ENCODE data around the gene ZFP36L1. TPM values are rescaled to one million over a fixed set of nuclear protein-coding genes. Genes with fewer than 3 reads are reported as not detected.

ZFP36L1 gene
- total and polyA plus RNA-seq, 10 of the 15 experiments (the other 5 are each of a cell fraction or from before 2014, with no cell fraction given), result 22.0 to 184 (median 66.1) TPM

DNA sequence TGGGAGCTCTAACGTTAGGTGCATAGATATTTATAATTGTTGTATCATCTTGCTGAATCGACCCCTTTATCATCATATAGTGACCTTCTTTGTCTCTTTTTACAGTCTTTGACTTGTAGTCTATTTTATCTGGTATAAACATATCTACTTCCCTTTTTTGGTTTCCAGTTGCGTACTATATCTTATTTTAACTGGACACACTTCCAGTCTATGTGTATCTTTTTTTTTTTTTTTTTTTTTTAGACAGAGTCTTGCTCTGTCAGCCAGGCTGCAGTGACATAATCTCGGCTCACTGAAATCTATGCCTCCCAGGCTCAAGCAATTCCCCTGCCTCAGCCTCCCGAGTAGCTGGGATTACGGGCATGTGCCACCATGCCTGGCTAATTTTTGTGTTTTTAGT is 41.9 kb upstream of the ZFP36L1 start:
- CTCF ChIA-PET, result interaction anchor here (0.6 to 22.6 kb wide), 4 partner anchors 8 to 891 kb away, joined by 3 to 231 read pairs (median 5); no protein-coding TSS in a partner anchor
- no peaks in the 10 kb centered on the region for H3K79me2 ChIP-seq (ENCODE audit: control insufficient read depth, insufficient read depth, low read length)
- no peak overlapping the region for H3K9ac ChIP-seq (ENCODE audit: control insufficient read depth, insufficient read depth, low read length)
- no peaks in the 10 kb centered on the region for H4K20me1 ChIP-seq (ENCODE audit: control insufficient read depth, insufficient read depth)
- intact Hi-C loops (cut with micrococcal nuclease; ENCODE audit: unreplicated experiment), result no loop called here
- TF ChIP-seq PAX5 (IDR thresholded peaks at IDR 0.05; ENCODE audit: borderline replicate concordance, low read depth, low read length), result no peak
- TF ChIP-seq ATF7 (IDR thresholded peaks at IDR 0.05; ENCODE audit: low read depth), result peak; percentile 15; the same call in 1 of the 2 replicates
- 0 out of 2 replicates have a peak, but pooled peaks have one; percentile 24 for TF ChIP-seq ZNF384 (IDR thresholded peaks at IDR 0.05; ENCODE audit: borderline replicate concordance, low read depth, low read length)
- peaks cover 5% of the 10 kb centered on the region; the same call in 2 of the 3 replicates for H3K9me3 ChIP-seq (replicated peaks; ENCODE audit: control insufficient read depth, insufficient read depth, low read length)
- H3K4me3 ChIP-seq, result no peak overlapping the region
- no peak overlapping the region for H2AFZ ChIP-seq (ENCODE audit: control insufficient read depth, low read depth, low read length)
- no TSS peak for BruUV-seq (replicated peaks)
- H3K27me3 ChIP-seq (replicated peaks in 1 of 2; ENCODE audit: control insufficient read depth in 2 of 2, insufficient read depth in 2 of 2, low read length in 1 of 2), result no peaks in the 10 kb centered on the region
- WGBS (ENCODE audit: insufficient coverage, insufficient replicate concordance, low lambda C conversion rate, missing lambda C conversion rate), result 16% methylated on average over 6 of the region's 6 CpGs
- DNase-seq (ENCODE audit: low read depth, low spot score) (no peak), FAIRE-seq (no peak), ATAC-seq (peak; percentile 70)
- RAD21 ChIA-PET (ENCODE audit: unreplicated experiment), result interaction anchor here (1.0 kb wide), 1 partner anchor 8 kb away, joined by 3 read pairs; no protein-coding TSS in a partner anchor
- POLR2A ChIA-PET, result interaction anchor here (0.7 kb wide), 1 partner anchor 11 kb away, joined by 5 read pairs; no protein-coding TSS in a partner anchor
- H3K27ac ChIP-seq (ENCODE audit: control insufficient read depth, insufficient read depth), result no peak overlapping the region
- H3K4me2 ChIP-seq (ENCODE audit: control insufficient read depth, insufficient read depth), result peak overlapping the region; percentile 32; the same call in 1 of the 2 replicates
- SMC1A ChIA-PET (ENCODE audit: uncharacterized antibody, unreplicated experiment), result no interaction called here
- in situ Hi-C loops (cut with MboI), result no loop called here
- peaks cover 4% of the 10 kb centered on the region; the same call in 1 of the 2 replicates for H3K4me1 ChIP-seq (ENCODE audit: control insufficient read depth, insufficient read depth, low read length)
- H3K36me3 ChIP-seq (ENCODE audit: control insufficient read depth in 2 of 2, insufficient read depth in 2 of 2, low read length in 1 of 2), result no peaks in the 10 kb centered on the region

DNA sequence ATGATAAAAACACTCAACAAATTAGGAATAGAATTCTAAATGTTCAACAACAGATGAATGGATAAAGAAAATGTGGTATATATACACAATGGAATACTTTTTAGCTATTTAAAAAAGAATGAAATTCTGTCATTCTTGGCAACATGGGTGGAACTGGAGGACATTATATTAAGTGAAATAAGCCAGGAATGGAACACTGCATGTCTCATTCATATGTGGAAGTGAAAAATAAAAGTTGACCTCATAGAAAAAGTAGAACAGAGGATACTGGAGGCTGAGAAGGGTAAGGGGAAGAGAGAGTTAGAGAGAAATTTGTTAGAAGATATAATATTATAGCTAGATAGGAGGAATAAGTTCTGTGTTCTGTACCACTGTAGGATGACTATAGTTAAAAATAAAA is 35.8 kb upstream of the ZFP36L1 start:
- no peak overlapping the region for H3K27ac ChIP-seq (ENCODE audit: control insufficient read depth, insufficient read depth)
- DNase-seq (ENCODE audit: low read depth, low spot score), result no peak
- no peaks in the 10 kb centered on the region; the same call in 2 of the 3 replicates for H3K9me3 ChIP-seq (replicated peaks; ENCODE audit: control insufficient read depth, insufficient read depth, low read length)
- no peak overlapping the region for H3K9ac ChIP-seq (ENCODE audit: control insufficient read depth, insufficient read depth, low read length)
- no peaks in the 10 kb centered on the region for H3K36me3 ChIP-seq (ENCODE audit: control insufficient read depth in 2 of 2, insufficient read depth in 2 of 2, low read length in 1 of 2)
- H4K20me1 ChIP-seq (ENCODE audit: control insufficient read depth, insufficient read depth), result no peaks in the 10 kb centered on the region
- ATAC-seq, result no peak
- intact Hi-C loops (cut with micrococcal nuclease; ENCODE audit: unreplicated experiment) (no loop called here), in situ Hi-C loops (cut with MboI) (loop anchor here (10.0 kb wide), 1 partner anchor 894 kb away; no protein-coding TSS in a partner anchor)
- H2AFZ ChIP-seq (ENCODE audit: control insufficient read depth, low read depth, low read length), result no peak overlapping the region
- ChIA-PET CTCF (interaction anchor here (1.2 to 22.6 kb wide), 4 partner anchors 14 to 885 kb away, joined by 3 to 254 read pairs (median 118); partner anchors contain the start of gene ZFP36L1), RAD21 (ENCODE audit: unreplicated experiment) (interaction anchor here (0.9 to 1.8 kb wide), 4 partner anchors 9 to 581 kb away, joined by 3 to 8 read pairs (median 3); no protein-coding TSS in a partner anchor), SMC1A (ENCODE audit: uncharacterized antibody, unreplicated experiment) (interaction anchor here (0.9 to 2.5 kb wide), 9 partner anchors 9 to 991 kb away, joined by 3 to 18 read pairs (median 4); no protein-coding TSS in a partner anchor), POLR2A (interaction anchor here (0.7 to 0.9 kb wide), 2 partner anchors 15 to 37 kb away, joined by 3 read pairs; no protein-coding TSS in a partner anchor)
- no peak overlapping the region for H3K4me2 ChIP-seq (ENCODE audit: control insufficient read depth, insufficient read depth)
- H3K27me3 ChIP-seq (replicated peaks in 1 of 2; ENCODE audit: control insufficient read depth in 2 of 2, insufficient read depth in 2 of 2, low read length in 1 of 2), result no peaks in the 10 kb centered on the region
- no peaks in the 10 kb centered on the region for H3K79me2 ChIP-seq (ENCODE audit: control insufficient read depth, insufficient read depth, low read length)
- peaks cover 11% of the 10 kb centered on the region for H3K4me1 ChIP-seq (ENCODE audit: control insufficient read depth, insufficient read depth, low read length)
- BruUV-seq (replicated peaks), result no TSS peak
- no peak for FAIRE-seq
- no peak overlapping the region for H3K4me3 ChIP-seq
- TF ChIP-seq STAT3 (IDR thresholded peaks at IDR 0.05; ENCODE audit: low read depth, low read length) (no peak), ZNF384 (IDR thresholded peaks at IDR 0.05; ENCODE audit: borderline replicate concordance, low read depth, low read length) (no peak), HDAC6 (IDR thresholded peaks at IDR 0.05; ENCODE audit: unreplicated experiment) (no peak), RELA (IDR thresholded peaks at IDR 0.05; ENCODE audit: borderline replicate concordance, partially characterized antibody) (no peak), POLR2AphosphoS2 (IDR thresholded peaks at IDR 0.05; ENCODE audit: low read depth, low read length) (no peak), KAT2A (conservative IDR thresholded peaks at IDR 0.05; ENCODE audit: control insufficient read depth, low read depth, low read length) (no peak), TBL1XR1 (IDR thresholded peaks at IDR 0.05; ENCODE audit: low read depth, low read length) (no peak), SMAD5 (IDR thresholded peaks at IDR 0.05; ENCODE audit: low read depth) (no peak), HDAC2 (IDR thresholded peaks at IDR 0.05) (no peak), CHD2 (IDR thresholded peaks at IDR 0.05; ENCODE audit: borderline replicate concordance, low read depth, low read length) (no peak), LARP7 (IDR thresholded peaks at IDR 0.05) (no peak), MTA3 (IDR thresholded peaks at IDR 0.05; ENCODE audit: borderline replicate concordance, low read length) (no peak), NR2C2 (IDR thresholded peaks at IDR 0.05; ENCODE audit: borderline replicate concordance, control insufficient read depth, insufficient read length, low read depth) (no peak), ZZZ3 (IDR thresholded peaks at IDR 0.05; ENCODE audit: control insufficient read depth, insufficient read length, low read depth) (no peak), E2F4 (IDR thresholded peaks at IDR 0.05; ENCODE audit: low read depth, low read length) (no peak), ETV6 (conservative IDR thresholded peaks at IDR 0.05 in 1 of 2, IDR thresholded peaks at IDR 0.05 in 1 of 2; ENCODE audit: borderline replicate concordance in 1 of 2, low read depth in 1 of 2) (no peak), ATF7 (IDR thresholded peaks at IDR 0.05; ENCODE audit: low read depth) (no peak)

Measured in GM12878 (cell line).